IMR-90 (cell line): ENCODE measurements around the gene CTSH. TPM values are rescaled to one million over a fixed set of nuclear protein-coding genes. Genes with fewer than 3 reads are reported as not detected.

ENCODE experiments used
- ATAC-seq: fragments of 200-7000 bp; cut with Tn5 transposase; 2 replicates; pipeline ENCODE4 v1.9.1; 2020; ENCODE audit warnings: low read depth, mild to moderate bottlenecking, moderate library complexity
- BruUV-seq: library from RNA; stranded (reverse); fragments of 400-500 nt; replicated peaks from 2 replicates; lab custom pipeline; 2021; lab: Mats Ljungman, UMichigan
- CTCF ChIA-PET: fragments of 300-600 bp; formaldehyde crosslinking; extraction: SDS; loops from one replicate; lab custom pipeline; 2021; ENCODE audit warnings: antibody characterized with exemption; lab: Yijun Ruan, JAX
- POLR2A ChIA-PET: fragments of 300-600 bp; sonication (Branson Sonifier 250); formaldehyde crosslinking; loops from one replicate; lab custom pipeline; 2022; ENCODE audit warnings: antibody characterized with exemption; ENCODE audit not compliant: unreplicated experiment; lab: Charles Lee
- DNase-seq: peaks from one replicate; pipeline ENCODE4 v3.0.0; 2013
- H2AFZ ChIP-seq: replicated peaks from 2 replicates; pipeline ENCODE3; 2013; ENCODE audit warnings: low read length, mild to moderate bottlenecking; ENCODE audit not compliant: poor library complexity
- H2AK5ac ChIP-seq: 2 replicates; pipeline ENCODE4 v1.6.1; 2013; ENCODE audit warnings: low read depth, low read length, inconsistent platforms
- H2AK9ac ChIP-seq: replicated peaks from 2 replicates; pipeline ENCODE3; 2013; ENCODE audit warnings: mild to moderate bottlenecking, low read depth, low read length, moderate library complexity; ENCODE audit not compliant: poor library complexity
- H2BK120ac ChIP-seq: 2 replicates; pipeline ENCODE4 v1.6.1; 2013; ENCODE audit warnings: low read depth, low read length, inconsistent platforms
- H2BK15ac ChIP-seq: 3 replicates; pipeline ENCODE4 v1.6.1; 2013; ENCODE audit warnings: low read depth, low read length, inconsistent platforms
- H2BK20ac ChIP-seq: 2 replicates; pipeline ENCODE4 v1.6.1; 2013; ENCODE audit warnings: low read depth, mild to moderate bottlenecking, inconsistent platforms, low read length, moderate library complexity
- H2BK5ac ChIP-seq: 2 replicates; pipeline ENCODE4 v1.6.1; 2013; ENCODE audit warnings: mild to moderate bottlenecking, low read depth, low read length, inconsistent platforms; ENCODE audit not compliant: poor library complexity, severe bottlenecking
- H3K14ac ChIP-seq: replicated peaks from 2 replicates; pipeline ENCODE4 v1.6.1; 2013; ENCODE audit warnings: low read depth, low read length, inconsistent platforms
- H3K18ac ChIP-seq: 2 replicates; pipeline ENCODE4 v1.6.1; 2013; ENCODE audit warnings: low read depth, low read length, control low read depth
- H3K23ac ChIP-seq: 2 replicates; pipeline ENCODE4 v1.6.1; 2013; ENCODE audit warnings: low read depth, low read length, inconsistent platforms
- H3K27ac ChIP-seq: 2 replicates; pipeline ENCODE4 v1.5.1; 2013; ENCODE audit warnings: mild to moderate bottlenecking, control low read depth, low read length; ENCODE audit not compliant: insufficient read depth
- H3K27me3 ChIP-seq: 2 replicates; pipeline ENCODE4 v1.6.1; 2013; ENCODE audit warnings: low read length; ENCODE audit not compliant: control insufficient read depth, insufficient read depth
- H3K36me3 ChIP-seq: 2 replicates; pipeline ENCODE4 v1.6.1; 2013; ENCODE audit warnings: low read length, mixed read lengths; ENCODE audit not compliant: control insufficient read depth, insufficient read depth
- H3K4ac ChIP-seq: 2 replicates; pipeline ENCODE4 v1.6.1; 2013; ENCODE audit warnings: low read depth, low read length, inconsistent platforms
- H3K4me1 ChIP-seq: 2 replicates; pipeline ENCODE4 v1.6.1; 2013; ENCODE audit warnings: low read length, mixed read lengths; ENCODE audit not compliant: control insufficient read depth, insufficient read depth
- H3K4me2 ChIP-seq: 2 replicates; pipeline ENCODE4 v1.6.1; 2013; ENCODE audit warnings: low read depth, mild to moderate bottlenecking, control low read depth, low read length, moderate library complexity
- H3K4me3 ChIP-seq: 2 replicates; pipeline ENCODE4 v1.5.1; 2013; ENCODE audit warnings: low read depth, mild to moderate bottlenecking, control low read depth, low read length, moderate library complexity; ENCODE audit not compliant: insufficient read depth
- H3K56ac ChIP-seq: 2 replicates; pipeline ENCODE4 v1.6.1; 2013; ENCODE audit warnings: low read length, inconsistent platforms; ENCODE audit not compliant: insufficient read depth; ENCODE audit errors: extremely low read depth
- H3K79me1 ChIP-seq, 2 experiments: 2 replicates each; pipeline ENCODE4 v1.6.1; 2013; ENCODE audit warnings: low read length in 2 of 2, inconsistent platforms in 1 of 2, low read depth in 1 of 2
- H3K9ac ChIP-seq: 2 replicates; pipeline ENCODE4 v1.6.1; 2013; ENCODE audit warnings: low read depth, low read length, control low read depth
- H3K9me1 ChIP-seq: 2 replicates; pipeline ENCODE4 v1.6.1; 2013; ENCODE audit warnings: low read length, inconsistent platforms; ENCODE audit not compliant: insufficient read depth
- H3K9me3 ChIP-seq: 2 replicates; pipeline ENCODE4 v1.6.1; 2013; ENCODE audit warnings: low read length; ENCODE audit not compliant: control insufficient read depth, insufficient read depth
- H4K20me1 ChIP-seq: 2 replicates; pipeline ENCODE4 v1.6.1; 2013; ENCODE audit warnings: low read length, inconsistent platforms; ENCODE audit not compliant: insufficient read depth
- H4K5ac ChIP-seq: 2 replicates; pipeline ENCODE4 v1.6.1; 2013; ENCODE audit warnings: mild to moderate bottlenecking, low read depth, low read length, control low read depth
- H4K8ac ChIP-seq, 2 experiments: 2 replicates each; pipeline ENCODE4 v1.6.1; 2013; ENCODE audit warnings: low read depth in 2 of 2, low read length in 2 of 2, control low read depth in 1 of 2, inconsistent platforms in 1 of 2
- H4K91ac ChIP-seq: 2 replicates; pipeline ENCODE4 v1.6.1; 2013; ENCODE audit warnings: low read depth, low read length, inconsistent platforms; ENCODE audit not compliant: insufficient read depth
- BHLHE40 ChIP-seq: fragments of 150-350 bp; IDR thresholded peaks from 2 replicates; pipeline ENCODE4 v1.6.1; 2016; ENCODE audit warnings: mild to moderate bottlenecking, low read depth, low read length
- CEBPB ChIP-seq: IDR thresholded peaks from 2 replicates; pipeline ENCODE4 v1.6.1; 2012; ENCODE audit warnings: low read depth, low read length, improper control_type of control experiment
- FOS ChIP-seq: fragments of 150-350 bp; IDR thresholded peaks from 2 replicates; pipeline ENCODE4 v1.6.1; 2016; ENCODE audit warnings: low read depth, low read length
- MAFK ChIP-seq: IDR thresholded peaks from 2 replicates; pipeline ENCODE4 v1.6.1; 2012; ENCODE audit warnings: low read depth, low read length, improper control_type of control experiment
- MAZ ChIP-seq: IDR thresholded peaks from 2 replicates; pipeline ENCODE4 v1.6.1; 2012; ENCODE audit warnings: low read depth, mild to moderate bottlenecking, low read length, improper control_type of control experiment, moderate library complexity, borderline replicate concordance
- MXI1 ChIP-seq: IDR thresholded peaks from 2 replicates; pipeline ENCODE4 v1.6.1; 2012; ENCODE audit warnings: low read depth, mild to moderate bottlenecking, low read length, moderate library complexity, borderline replicate concordance
- NFE2L2 ChIP-seq: fragments of 150-350 bp; IDR thresholded peaks from 2 replicates; pipeline ENCODE4 v1.6.1; 2016; ENCODE audit warnings: low read depth, mild to moderate bottlenecking, low read length
- RAD21 ChIP-seq: IDR thresholded peaks from 2 replicates; pipeline ENCODE4 v1.6.1; 2012; ENCODE audit warnings: low read length, improper control_type of control experiment
- RCOR1 ChIP-seq: IDR thresholded peaks from 2 replicates; pipeline ENCODE4 v1.6.1; 2012; ENCODE audit warnings: mild to moderate bottlenecking, low read length, improper control_type of control experiment; ENCODE audit not compliant: insufficient replicate concordance
- RFX5 ChIP-seq: IDR thresholded peaks from 2 replicates; pipeline ENCODE4 v1.8.0; 2012; ENCODE audit warnings: low read depth, mild to moderate bottlenecking, low read length, moderate library complexity
- SMC3 ChIP-seq: fragments of 150-350 bp; IDR thresholded peaks from 2 replicates; pipeline ENCODE4 v1.6.1; 2016; ENCODE audit warnings: low read depth, mild to moderate bottlenecking, antibody characterized with exemption, low read length, moderate library complexity
- WGBS, 2 experiments: methylation state at CpG; one replicate each; pipeline versions ENCODE4 v1.1.5 to v1.1.7; 2013; ENCODE audit warnings: missing lambda C conversion rate in 2 of 2; ENCODE audit not compliant: insufficient read length in 1 of 2; ENCODE audit errors: extremely low coverage in 2 of 2; 5-methylcytosine and 5-hydroxymethylcytosine counted together
- dilution Hi-C: fragments of 300-500 bp; cut with HindIII; formaldehyde crosslinking; loops from one replicate; pipeline ENCODE4 v1.14.3; 2018; ENCODE audit warnings: low sequenced_read_pairs; ENCODE audit not compliant: unreplicated experiment
- in situ Hi-C: fragments of 300-500 bp; cut with MboI; formaldehyde crosslinking; loops from 3 replicates; pipeline ENCODE4 v1.14.3; 2019; ENCODE audit warnings: low sequenced_read_pairs, inconsistent platforms, mixed read lengths
- intact Hi-C: fragments of 100-400 bp; cut with micrococcal nuclease; formaldehyde crosslinking; loops from 2 replicates; pipeline ENCODE4 v1.10.0; 2022
- polyA plus RNA-seq, 3 experiments: library from polyadenylated mRNA; depleted of rRNA; stranded (reverse); fragments of >200 nt; gene quantifications; 2 replicates each; pipeline ENCODE4 v1.2.3, GENCODE V29; 2012; ENCODE audit warnings: low replicate concordance in 1 of 3
- total RNA-seq: library from RNA; depleted of rRNA; stranded (reverse); fragments of >200 nt; gene quantifications from 2 replicates; pipeline ENCODE4 v1.2.3, GENCODE V29; 2012
- TF ChIP-seq, protein P1 (sequence below): fragments of 150-350 bp; IDR thresholded peaks from 2 replicates; pipeline ENCODE4 v1.6.1; 2017; ENCODE audit warnings: mild to moderate bottlenecking, antibody characterized with exemption, low read length, low read depth
- TF ChIP-seq, protein P2 (sequence below): conservative IDR thresholded peaks from 2 replicates; pipeline ENCODE4 v1.5.1; 2012; ENCODE audit warnings: mild to moderate bottlenecking, low read depth, low read length, improper control_type of control experiment
- TF ChIP-seq, protein P3 (sequence below): fragments of 150-350 bp; IDR thresholded peaks from 2 replicates; pipeline ENCODE4 v1.6.1; 2016; ENCODE audit warnings: low read depth, mild to moderate bottlenecking, low read length, moderate library complexity, borderline replicate concordance

Gene CTSH
- total and polyA plus RNA-seq, 2 of the 4 experiments (the other 2 are of a cell fraction), result 11.7 to 13.9 TPM

DNA sequence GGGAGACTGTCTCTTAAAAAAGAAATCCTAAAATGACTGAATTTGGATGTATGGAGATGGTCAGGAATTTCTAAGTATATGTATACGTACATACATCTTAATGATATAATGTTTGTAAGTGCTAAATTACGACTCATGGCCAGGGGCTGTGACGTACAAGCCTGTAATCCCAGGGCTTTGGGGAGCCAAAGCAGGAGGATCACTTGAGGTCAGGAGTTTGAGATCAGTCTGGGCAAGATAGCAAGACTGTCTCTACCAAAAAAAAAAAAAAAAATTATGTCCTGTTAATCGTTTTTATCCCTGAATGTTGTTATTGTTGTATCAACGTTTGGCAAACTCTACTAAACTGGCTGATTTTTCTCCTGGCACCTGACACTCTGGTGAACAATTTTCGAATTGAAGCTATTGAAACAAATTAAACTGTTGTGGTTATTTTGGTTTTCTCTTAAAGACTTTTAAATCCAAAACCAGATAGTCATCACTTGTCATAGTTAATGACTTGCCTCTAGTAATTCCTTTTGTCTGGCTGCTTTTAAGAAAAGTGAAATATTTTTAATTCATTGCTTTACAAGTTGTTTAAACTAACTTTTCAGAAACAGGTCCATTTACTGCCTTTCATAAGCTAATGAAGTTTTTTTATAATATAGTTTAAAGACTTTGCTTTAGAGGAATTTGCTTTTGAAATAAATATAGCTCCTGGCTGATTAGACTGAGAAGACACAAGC lies 65.2 kb downstream of the CTSH start:
- peaks cover 0 to 13% of the 10 kb centered on the region in 2 experiments; a peak in 2 of 4 replicates for H3K79me1 ChIP-seq
- H3K9ac ChIP-seq, result no peak overlapping the region
- no peaks in the 10 kb centered on the region for H3K27me3 ChIP-seq
- ATAC-seq (no peak), DNase-seq (peak; percentile 40)
- POLR2A ChIA-PET, result no interaction called here
- dilution Hi-C loops, result no loop called here
- H4K91ac ChIP-seq, result no peak overlapping the region
- peak overlapping the region; percentile 86 for H3K4me2 ChIP-seq
- H2BK15ac ChIP-seq, result no peak overlapping the region
- no peak overlapping the region for H3K4me3 ChIP-seq
- H3K9me3 ChIP-seq, result no peaks in the 10 kb centered on the region
- 0 out of 2 replicates have a peak overlapping the region, but pooled peaks have one; percentile 37 for H3K4ac ChIP-seq
- BruUV-seq, result no TSS peak
- no peak overlapping the region for H2AFZ ChIP-seq
- no peak overlapping the region for H4K8ac ChIP-seq
- peaks cover 3% of the 10 kb centered on the region; the same call in 1 of the 2 replicates for H3K9me1 ChIP-seq
- no CpG with 5 or more reads among the region's 6 CpGs for WGBS, 2 experiments
- peak overlapping the region; percentile 73; the same call in 1 of the 2 replicates for H3K27ac ChIP-seq
- CTCF ChIA-PET, result interaction anchor here (0.5 to 0.7 kb wide), 2 partner anchors 10 to 19 kb away, joined by 4 to 9 read pairs; no protein-coding TSS in a partner anchor
- peaks cover 98% of the 10 kb centered on the region for H4K20me1 ChIP-seq
- H2AK9ac ChIP-seq, result no peak overlapping the region
- no peak overlapping the region for H2BK20ac ChIP-seq
- no peak overlapping the region for H3K14ac ChIP-seq
- in situ Hi-C loops, result no loop called here
- H3K23ac ChIP-seq, result peak overlapping the region; percentile 58; the same call in 1 of the 2 replicates
- H2BK120ac ChIP-seq, result no peak overlapping the region
- peaks cover 13% of the 10 kb centered on the region for H3K4me1 ChIP-seq
- intact Hi-C loops, result loop anchor here (10.0 kb wide), 1 partner anchor 265 kb away; no protein-coding TSS in a partner anchor
- peaks cover 24% of the 10 kb centered on the region for H3K36me3 ChIP-seq
- peak overlapping the region; percentile 82 for H2BK5ac ChIP-seq
- peak overlapping the region; percentile 75; the same call in 1 of the 2 replicates for H3K18ac ChIP-seq
- no peak overlapping the region for H2AK5ac ChIP-seq
- H4K5ac ChIP-seq, result peak overlapping the region; percentile 44; the same call in 1 of the 2 replicates
- H3K56ac ChIP-seq, result no peak overlapping the region
- TF ChIP-seq RFX5 (no peak), BHLHE40 (no peak), CEBPB (no peak), FOS (no peak), SMC3 (no peak), RCOR1 (no peak), MXI1 (no peak), NFE2L2 (no peak), MAZ (no peak), MAFK (no peak), RAD21 (no peak)
- TF ChIP-seq, protein P1, sequence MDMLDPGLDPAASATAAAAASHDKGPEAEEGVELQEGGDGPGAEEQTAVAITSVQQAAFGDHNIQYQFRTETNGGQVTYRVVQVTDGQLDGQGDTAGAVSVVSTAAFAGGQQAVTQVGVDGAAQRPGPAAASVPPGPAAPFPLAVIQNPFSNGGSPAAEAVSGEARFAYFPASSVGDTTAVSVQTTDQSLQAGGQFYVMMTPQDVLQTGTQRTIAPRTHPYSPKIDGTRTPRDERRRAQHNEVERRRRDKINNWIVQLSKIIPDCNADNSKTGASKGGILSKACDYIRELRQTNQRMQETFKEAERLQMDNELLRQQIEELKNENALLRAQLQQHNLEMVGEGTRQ, result no peak
- TF ChIP-seq, protein P2, sequence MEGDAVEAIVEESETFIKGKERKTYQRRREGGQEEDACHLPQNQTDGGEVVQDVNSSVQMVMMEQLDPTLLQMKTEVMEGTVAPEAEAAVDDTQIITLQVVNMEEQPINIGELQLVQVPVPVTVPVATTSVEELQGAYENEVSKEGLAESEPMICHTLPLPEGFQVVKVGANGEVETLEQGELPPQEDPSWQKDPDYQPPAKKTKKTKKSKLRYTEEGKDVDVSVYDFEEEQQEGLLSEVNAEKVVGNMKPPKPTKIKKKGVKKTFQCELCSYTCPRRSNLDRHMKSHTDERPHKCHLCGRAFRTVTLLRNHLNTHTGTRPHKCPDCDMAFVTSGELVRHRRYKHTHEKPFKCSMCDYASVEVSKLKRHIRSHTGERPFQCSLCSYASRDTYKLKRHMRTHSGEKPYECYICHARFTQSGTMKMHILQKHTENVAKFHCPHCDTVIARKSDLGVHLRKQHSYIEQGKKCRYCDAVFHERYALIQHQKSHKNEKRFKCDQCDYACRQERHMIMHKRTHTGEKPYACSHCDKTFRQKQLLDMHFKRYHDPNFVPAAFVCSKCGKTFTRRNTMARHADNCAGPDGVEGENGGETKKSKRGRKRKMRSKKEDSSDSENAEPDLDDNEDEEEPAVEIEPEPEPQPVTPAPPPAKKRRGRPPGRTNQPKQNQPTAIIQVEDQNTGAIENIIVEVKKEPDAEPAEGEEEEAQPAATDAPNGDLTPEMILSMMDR, result no peak
- TF ChIP-seq, protein P3, sequence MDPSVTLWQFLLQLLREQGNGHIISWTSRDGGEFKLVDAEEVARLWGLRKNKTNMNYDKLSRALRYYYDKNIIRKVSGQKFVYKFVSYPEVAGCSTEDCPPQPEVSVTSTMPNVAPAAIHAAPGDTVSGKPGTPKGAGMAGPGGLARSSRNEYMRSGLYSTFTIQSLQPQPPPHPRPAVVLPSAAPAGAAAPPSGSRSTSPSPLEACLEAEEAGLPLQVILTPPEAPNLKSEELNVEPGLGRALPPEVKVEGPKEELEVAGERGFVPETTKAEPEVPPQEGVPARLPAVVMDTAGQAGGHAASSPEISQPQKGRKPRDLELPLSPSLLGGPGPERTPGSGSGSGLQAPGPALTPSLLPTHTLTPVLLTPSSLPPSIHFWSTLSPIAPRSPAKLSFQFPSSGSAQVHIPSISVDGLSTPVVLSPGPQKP, result no peak
